ENCODE measurements around the gene IGSF22. TPM values are rescaled to one million over a fixed set of nuclear protein-coding genes. Genes with fewer than 3 reads are reported as not detected.

The IGSF22 gene
- total RNA-seq (1 to 10 TPM; 4.0 to 5.0 TPM), total RNA-seq (0.05 to 6.2 (median 1.1) reads per million in 172 experiments)
- polyA plus RNA-seq (2013, experiment 1 of 2), result 1.5 TPM
- 1.3 TPM for polyA plus RNA-seq (2013, experiment 2 of 2)

DNA sequence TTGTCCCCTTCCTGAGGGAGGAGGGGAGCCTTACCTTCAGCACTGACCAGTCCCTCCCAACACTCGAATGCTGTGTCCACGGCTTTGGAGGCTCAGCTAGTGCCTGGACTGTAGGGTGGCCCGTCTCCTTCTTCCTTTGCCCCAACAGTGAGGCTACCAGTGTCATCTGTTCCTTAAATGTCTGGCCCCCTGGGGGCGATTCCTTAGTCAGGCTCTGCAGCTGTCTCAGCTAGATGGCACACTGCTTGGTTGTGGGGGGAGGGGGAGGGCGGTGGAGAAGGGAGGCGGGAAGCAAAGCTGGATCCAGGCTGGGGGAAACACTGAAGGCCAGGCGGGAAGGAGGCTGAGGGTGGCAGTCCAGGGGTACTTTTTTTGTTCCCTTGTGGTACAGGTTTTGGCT is at the start of gene IGSF22:
IGSF22 (minus strand) TSS at position 149 of the 400 bp plus-strand sequence. CDS start 1,952 bp downstream, outside the sequence.
- no peak for DNase-seq
- no peaks in the 10 kb centered on the region for H3K27me3 Mint-ChIP-seq
- Histone ChIP-seq H3K27me3 (ENCODE audit: control insufficient read depth in 1 of 2, insufficient read depth in 2 of 2, low read length in 2 of 2) (no peaks in the 10 kb centered on the region), H3K4me1 (ENCODE audit: insufficient read depth, low read length) (peaks cover 26% of the 10 kb centered on the region), H3K9me3 (ENCODE audit: control insufficient read depth in 1 of 2, insufficient read depth in 1 of 2, low read length in 2 of 2) (no peaks in the 10 kb centered on the region), H3K36me3 (ENCODE audit: insufficient read depth, low read length) (no peaks in the 10 kb centered on the region), H3K27ac (ENCODE audit: low read depth in 1 of 2, low read length in 2 of 2) (no peak within 1 kb of the TSS), H3K4me3 (ENCODE audit: low read length) (no peak within 1 kb of the TSS)
- H3K4me1 Mint-ChIP-seq (ENCODE audit: low read depth), result peaks cover 14% of the 10 kb centered on the region
- intact Hi-C loops (cut with DNase I, micrococcal nuclease), result loop anchor here in 1 of 2 experiments (10.0 kb wide), 1 partner anchor 401 kb away; the partner anchor contains the start of genes GTF2H1 and HPS5
- H3K27ac Mint-ChIP-seq, result no peak within 1 kb of the TSS
- TF ChIP-seq, protein P1, sequence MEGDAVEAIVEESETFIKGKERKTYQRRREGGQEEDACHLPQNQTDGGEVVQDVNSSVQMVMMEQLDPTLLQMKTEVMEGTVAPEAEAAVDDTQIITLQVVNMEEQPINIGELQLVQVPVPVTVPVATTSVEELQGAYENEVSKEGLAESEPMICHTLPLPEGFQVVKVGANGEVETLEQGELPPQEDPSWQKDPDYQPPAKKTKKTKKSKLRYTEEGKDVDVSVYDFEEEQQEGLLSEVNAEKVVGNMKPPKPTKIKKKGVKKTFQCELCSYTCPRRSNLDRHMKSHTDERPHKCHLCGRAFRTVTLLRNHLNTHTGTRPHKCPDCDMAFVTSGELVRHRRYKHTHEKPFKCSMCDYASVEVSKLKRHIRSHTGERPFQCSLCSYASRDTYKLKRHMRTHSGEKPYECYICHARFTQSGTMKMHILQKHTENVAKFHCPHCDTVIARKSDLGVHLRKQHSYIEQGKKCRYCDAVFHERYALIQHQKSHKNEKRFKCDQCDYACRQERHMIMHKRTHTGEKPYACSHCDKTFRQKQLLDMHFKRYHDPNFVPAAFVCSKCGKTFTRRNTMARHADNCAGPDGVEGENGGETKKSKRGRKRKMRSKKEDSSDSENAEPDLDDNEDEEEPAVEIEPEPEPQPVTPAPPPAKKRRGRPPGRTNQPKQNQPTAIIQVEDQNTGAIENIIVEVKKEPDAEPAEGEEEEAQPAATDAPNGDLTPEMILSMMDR (IDR thresholded peaks at IDR 0.05), result no peak
- no peak within 1 kb of the TSS for H3K4me3 Mint-ChIP-seq
- H3K36me3 Mint-ChIP-seq (ENCODE audit: low read depth), result no peaks in the 10 kb centered on the region
- POLR2A ChIA-PET, result no interaction called here
- no peak for ATAC-seq (ENCODE audit: poor library complexity)
- no peaks in the 10 kb centered on the region for H3K9me3 Mint-ChIP-seq
- CTCF ChIA-PET, result no interaction called here

DNA sequence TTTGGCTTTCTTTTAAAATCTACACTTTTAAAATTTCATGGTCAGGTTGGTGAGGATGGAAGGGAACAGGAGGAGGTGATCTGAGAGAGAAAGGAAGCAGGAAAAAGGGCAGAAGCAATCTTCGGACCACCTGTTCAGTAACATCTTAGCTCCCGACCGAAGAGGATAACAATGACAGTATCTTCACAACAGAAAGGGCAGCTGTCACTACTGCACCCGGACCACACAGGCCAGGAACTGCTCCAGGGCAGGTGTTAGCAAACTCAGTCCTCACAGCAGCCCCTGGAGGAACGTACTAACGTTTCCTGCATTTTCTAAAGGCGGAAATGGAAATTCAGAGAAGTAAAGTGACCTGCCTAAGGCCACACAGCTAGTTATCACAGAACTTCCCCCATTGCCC is 48.8 kb upstream of the IGSF22 start:
- ChIA-PET CTCF (no interaction called here), POLR2A (no interaction called here)
- Mint-ChIP-seq H3K4me3 (no peak overlapping the region), H3K27ac (no peak overlapping the region), H3K9me3 (no peaks in the 10 kb centered on the region), H3K4me1 (ENCODE audit: low read depth) (no peaks in the 10 kb centered on the region), H3K36me3 (ENCODE audit: low read depth) (no peaks in the 10 kb centered on the region), H3K27me3 (peaks cover 18% of the 10 kb centered on the region)
- Histone ChIP-seq H3K4me1 (ENCODE audit: insufficient read depth, low read length) (peaks cover 11% of the 10 kb centered on the region), H3K4me3 (ENCODE audit: low read length) (no peak overlapping the region), H3K27ac (ENCODE audit: low read depth in 1 of 2, low read length in 2 of 2) (no peak overlapping the region), H3K36me3 (ENCODE audit: insufficient read depth, low read length) (no peaks in the 10 kb centered on the region), H3K27me3 (ENCODE audit: control insufficient read depth in 1 of 2, insufficient read depth in 2 of 2, low read length in 2 of 2) (peaks cover 0 to 3% of the 10 kb centered on the region in 2 experiments), H3K9me3 (ENCODE audit: control insufficient read depth in 1 of 2, insufficient read depth in 1 of 2, low read length in 2 of 2) (peaks cover 0 to 9% of the 10 kb centered on the region in 2 experiments)
- DNase-seq (no peak), ATAC-seq (ENCODE audit: poor library complexity) (no peak)
- intact Hi-C loops (cut with DNase I, micrococcal nuclease), result no loop called here
- TF ChIP-seq, protein P1 (IDR thresholded peaks at IDR 0.05), result no peak

DNA sequence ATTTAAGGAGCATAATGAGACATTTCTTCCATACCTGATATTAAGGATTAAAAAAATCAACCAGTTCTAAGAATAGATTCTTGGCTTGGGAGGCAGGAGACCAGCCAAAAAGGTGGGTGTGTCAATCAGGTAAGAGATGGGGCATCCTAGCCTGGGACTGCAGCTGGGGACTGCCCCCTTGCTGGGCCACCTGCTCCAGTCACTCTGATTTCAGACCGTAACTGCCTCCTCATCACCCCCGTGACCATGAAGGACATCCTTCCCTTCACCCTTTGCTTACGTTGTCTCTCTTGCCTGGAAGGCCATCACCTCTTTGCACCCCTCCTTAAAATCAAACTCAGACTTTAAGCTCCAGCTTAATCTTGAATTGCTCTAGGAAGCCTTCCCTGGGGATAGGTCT is 47.7 kb upstream of the IGSF22 start:
- H3K36me3 Mint-ChIP-seq (ENCODE audit: low read depth), result no peaks in the 10 kb centered on the region
- H3K4me3 ChIP-seq (ENCODE audit: low read length), result no peak overlapping the region
- ChIA-PET CTCF (no interaction called here), POLR2A (no interaction called here)
- H3K27me3 Mint-ChIP-seq, result peaks cover 18% of the 10 kb centered on the region
- TF ChIP-seq, protein P1 (IDR thresholded peaks at IDR 0.05), result no peak
- no peak for DNase-seq
- peaks cover 0 to 5% of the 10 kb centered on the region in 2 experiments for H3K9me3 ChIP-seq (ENCODE audit: control insufficient read depth in 1 of 2, insufficient read depth in 1 of 2, low read length in 2 of 2)
- no peak overlapping the region for H3K27ac ChIP-seq (ENCODE audit: low read depth in 1 of 2, low read length in 2 of 2)
- intact Hi-C loops (cut with DNase I, micrococcal nuclease), result no loop called here
- H3K4me1 ChIP-seq (ENCODE audit: insufficient read depth, low read length), result peaks cover 6% of the 10 kb centered on the region
- H3K9me3 Mint-ChIP-seq, result no peaks in the 10 kb centered on the region
- no peaks in the 10 kb centered on the region for H3K4me1 Mint-ChIP-seq (ENCODE audit: low read depth)
- ATAC-seq (ENCODE audit: poor library complexity), result no peak
- H3K27ac Mint-ChIP-seq, result no peak overlapping the region
- no peak overlapping the region for H3K4me3 Mint-ChIP-seq
- peaks cover 0 to 3% of the 10 kb centered on the region in 2 experiments for H3K27me3 ChIP-seq (ENCODE audit: control insufficient read depth in 1 of 2, insufficient read depth in 2 of 2, low read length in 2 of 2)
- H3K36me3 ChIP-seq (ENCODE audit: insufficient read depth, low read length), result no peaks in the 10 kb centered on the region
